ENCODE data around the gene MPIG6B.

MPIG6B gene

GRCh38 chr6:31734821-31735406 is 11.7 kb downstream of the MPIG6B start (continued):
- TF ChIP-seq, protein P1, sequence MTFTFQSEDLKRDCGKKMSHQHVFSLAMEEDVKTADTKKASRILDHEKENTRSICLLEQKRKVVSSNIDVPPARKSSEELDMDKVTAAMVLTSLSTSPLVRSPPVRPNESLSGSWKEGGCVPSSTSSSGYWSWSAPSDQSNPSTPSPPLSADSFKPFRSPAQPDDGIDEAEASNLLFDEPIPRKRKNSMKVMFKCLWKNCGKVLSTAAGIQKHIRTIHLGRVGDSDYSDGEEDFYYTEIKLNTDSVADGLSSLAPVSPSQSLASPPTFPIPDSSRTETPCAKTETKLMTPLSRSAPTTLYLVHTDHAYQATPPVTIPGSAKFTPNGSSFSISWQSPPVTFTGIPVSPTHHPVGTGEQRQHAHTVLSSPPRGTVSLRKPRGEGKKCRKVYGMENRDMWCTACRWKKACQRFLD (tag by site-specific recombination; IDR thresholded peaks at IDR 0.05): no peak
- TF ChIP-seq ZNF544 (tag by site-specific recombination; IDR thresholded peaks at IDR 0.05): no peak
- no peak for TF ChIP-seq ZNF707 (tag by site-specific recombination; IDR thresholded peaks at IDR 0.05)
- peak; percentile 25; the same call in 1 of the 2 replicates for TF ChIP-seq ZSCAN30 (tag by site-specific recombination; IDR thresholded peaks at IDR 0.05)
- TF ChIP-seq ZNF629 (tag by site-specific recombination; IDR thresholded peaks at IDR 0.05): peak; percentile 87
- TF ChIP-seq, protein P2, sequence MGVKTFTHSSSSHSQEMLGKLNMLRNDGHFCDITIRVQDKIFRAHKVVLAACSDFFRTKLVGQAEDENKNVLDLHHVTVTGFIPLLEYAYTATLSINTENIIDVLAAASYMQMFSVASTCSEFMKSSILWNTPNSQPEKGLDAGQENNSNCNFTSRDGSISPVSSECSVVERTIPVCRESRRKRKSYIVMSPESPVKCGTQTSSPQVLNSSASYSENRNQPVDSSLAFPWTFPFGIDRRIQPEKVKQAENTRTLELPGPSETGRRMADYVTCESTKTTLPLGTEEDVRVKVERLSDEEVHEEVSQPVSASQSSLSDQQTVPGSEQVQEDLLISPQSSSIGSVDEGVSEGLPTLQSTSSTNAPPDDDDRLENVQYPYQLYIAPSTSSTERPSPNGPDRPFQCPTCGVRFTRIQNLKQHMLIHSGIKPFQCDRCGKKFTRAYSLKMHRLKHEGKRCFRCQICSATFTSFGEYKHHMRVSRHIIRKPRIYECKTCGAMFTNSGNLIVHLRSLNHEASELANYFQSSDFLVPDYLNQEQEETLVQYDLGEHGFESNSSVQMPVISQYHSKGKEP (tag by site-specific recombination; IDR thresholded peaks at IDR 0.05): no peak
- TF ChIP-seq, protein P3, sequence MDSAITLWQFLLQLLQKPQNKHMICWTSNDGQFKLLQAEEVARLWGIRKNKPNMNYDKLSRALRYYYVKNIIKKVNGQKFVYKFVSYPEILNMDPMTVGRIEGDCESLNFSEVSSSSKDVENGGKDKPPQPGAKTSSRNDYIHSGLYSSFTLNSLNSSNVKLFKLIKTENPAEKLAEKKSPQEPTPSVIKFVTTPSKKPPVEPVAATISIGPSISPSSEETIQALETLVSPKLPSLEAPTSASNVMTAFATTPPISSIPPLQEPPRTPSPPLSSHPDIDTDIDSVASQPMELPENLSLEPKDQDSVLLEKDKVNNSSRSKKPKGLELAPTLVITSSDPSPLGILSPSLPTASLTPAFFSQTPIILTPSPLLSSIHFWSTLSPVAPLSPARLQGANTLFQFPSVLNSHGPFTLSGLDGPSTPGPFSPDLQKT (IDR thresholded peaks at IDR 0.05; ENCODE audit: borderline replicate concordance, low read depth, low read length): no peak
- peak; percentile 80 for TF ChIP-seq KLF9 (tag by site-specific recombination; IDR thresholded peaks at IDR 0.05; ENCODE audit: low read depth)
- TF ChIP-seq ZNF221 (tag by site-specific recombination; IDR thresholded peaks at IDR 0.05; ENCODE audit: borderline replicate concordance): no peak
- TF ChIP-seq ZNF202 (tag by site-specific recombination; IDR thresholded peaks at IDR 0.05; ENCODE audit: borderline replicate concordance): no peak
- no peak for TF ChIP-seq ZNF433 (tag by site-specific recombination; IDR thresholded peaks at IDR 0.05; ENCODE audit: low read depth)
- TF ChIP-seq ZNF623 (tag by site-specific recombination; IDR thresholded peaks at IDR 0.05): no peak
- TF ChIP-seq REST (tag by site-specific recombination; IDR thresholded peaks at IDR 0.05): 0 out of 2 replicates have a peak, but pooled peaks have one; percentile 5
- peak; percentile 89 for TF ChIP-seq PATZ1 (tag by site-specific recombination; IDR thresholded peaks at IDR 0.05)
- no peak for TF ChIP-seq ZNF157 (tag by site-specific recombination; IDR thresholded peaks at IDR 0.05)
- TF ChIP-seq KLF8 (tag by site-specific recombination; IDR thresholded peaks at IDR 0.05): peak; percentile 80
- TF ChIP-seq, protein P4, sequence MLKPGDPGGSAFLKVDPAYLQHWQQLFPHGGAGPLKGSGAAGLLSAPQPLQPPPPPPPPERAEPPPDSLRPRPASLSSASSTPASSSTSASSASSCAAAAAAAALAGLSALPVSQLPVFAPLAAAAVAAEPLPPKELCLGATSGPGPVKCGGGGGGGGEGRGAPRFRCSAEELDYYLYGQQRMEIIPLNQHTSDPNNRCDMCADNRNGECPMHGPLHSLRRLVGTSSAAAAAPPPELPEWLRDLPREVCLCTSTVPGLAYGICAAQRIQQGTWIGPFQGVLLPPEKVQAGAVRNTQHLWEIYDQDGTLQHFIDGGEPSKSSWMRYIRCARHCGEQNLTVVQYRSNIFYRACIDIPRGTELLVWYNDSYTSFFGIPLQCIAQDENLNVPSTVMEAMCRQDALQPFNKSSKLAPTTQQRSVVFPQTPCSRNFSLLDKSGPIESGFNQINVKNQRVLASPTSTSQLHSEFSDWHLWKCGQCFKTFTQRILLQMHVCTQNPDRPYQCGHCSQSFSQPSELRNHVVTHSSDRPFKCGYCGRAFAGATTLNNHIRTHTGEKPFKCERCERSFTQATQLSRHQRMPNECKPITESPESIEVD (tag by site-specific recombination; IDR thresholded peaks at IDR 0.05): no peak
- 0 out of 2 replicates have a peak, but pooled peaks have one; percentile 29 for TF ChIP-seq ZNF10 (tag by site-specific recombination; IDR thresholded peaks at IDR 0.05)
- TF ChIP-seq ZNF677 (tag by site-specific recombination; IDR thresholded peaks at IDR 0.05): no peak
- no peak for TF ChIP-seq ZNF530 (tag by site-specific recombination; IDR thresholded peaks at IDR 0.05; ENCODE audit: low read depth)
- TF ChIP-seq, protein P5, sequence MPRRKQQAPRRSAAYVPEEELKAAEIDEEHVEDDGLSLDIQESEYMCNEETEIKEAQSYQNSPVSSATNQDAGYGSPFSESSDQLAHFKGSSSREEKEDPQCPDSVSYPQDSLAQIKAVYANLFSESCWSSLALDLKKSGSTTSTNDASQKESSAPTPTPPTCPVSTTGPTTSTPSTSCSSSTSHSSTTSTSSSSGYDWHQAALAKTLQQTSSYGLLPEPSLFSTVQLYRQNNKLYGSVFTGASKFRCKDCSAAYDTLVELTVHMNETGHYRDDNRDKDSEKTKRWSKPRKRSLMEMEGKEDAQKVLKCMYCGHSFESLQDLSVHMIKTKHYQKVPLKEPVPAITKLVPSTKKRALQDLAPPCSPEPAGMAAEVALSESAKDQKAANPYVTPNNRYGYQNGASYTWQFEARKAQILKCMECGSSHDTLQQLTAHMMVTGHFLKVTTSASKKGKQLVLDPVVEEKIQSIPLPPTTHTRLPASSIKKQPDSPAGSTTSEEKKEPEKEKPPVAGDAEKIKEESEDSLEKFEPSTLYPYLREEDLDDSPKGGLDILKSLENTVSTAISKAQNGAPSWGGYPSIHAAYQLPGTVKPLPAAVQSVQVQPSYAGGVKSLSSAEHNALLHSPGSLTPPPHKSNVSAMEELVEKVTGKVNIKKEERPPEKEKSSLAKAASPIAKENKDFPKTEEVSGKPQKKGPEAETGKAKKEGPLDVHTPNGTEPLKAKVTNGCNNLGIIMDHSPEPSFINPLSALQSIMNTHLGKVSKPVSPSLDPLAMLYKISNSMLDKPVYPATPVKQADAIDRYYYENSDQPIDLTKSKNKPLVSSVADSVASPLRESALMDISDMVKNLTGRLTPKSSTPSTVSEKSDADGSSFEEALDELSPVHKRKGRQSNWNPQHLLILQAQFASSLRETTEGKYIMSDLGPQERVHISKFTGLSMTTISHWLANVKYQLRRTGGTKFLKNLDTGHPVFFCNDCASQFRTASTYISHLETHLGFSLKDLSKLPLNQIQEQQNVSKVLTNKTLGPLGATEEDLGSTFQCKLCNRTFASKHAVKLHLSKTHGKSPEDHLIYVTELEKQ (tag by site-specific recombination; IDR thresholded peaks at IDR 0.05; ENCODE audit: borderline replicate concordance): 0 out of 2 replicates have a peak, but pooled peaks have one; percentile 54
- TF ChIP-seq ZNF366 (tag by site-specific recombination; conservative IDR thresholded peaks at IDR 0.05): peak; percentile 85
- TF ChIP-seq ZNF416 (tag by site-specific recombination; IDR thresholded peaks at IDR 0.05): no peak
- TF ChIP-seq SP7 (tag by site-specific recombination; IDR thresholded peaks at IDR 0.05): peak; percentile 98
- TF ChIP-seq KLF1 (tag by site-specific recombination; IDR thresholded peaks at IDR 0.05): peak; percentile 87
